HepG2 (cell line): ENCODE results near the gene KLF16. TPM values are rescaled to one million over a fixed set of nuclear protein-coding genes. Genes with fewer than 3 reads are reported as not detected.
A peak's percentile ranks its signal among the peaks of the same experiment; 100 is the strongest.

Source experiments
- AGO1 ChIP-seq: fragments of 200-400 bp; formaldehyde crosslinking; IDR thresholded peaks from 2 replicates; pipeline ENCODE4 v1.6.1; 2017; ENCODE audit warnings: mild to moderate bottlenecking, low read depth, low read length, moderate library complexity; ENCODE audit not compliant: poor library complexity, severe bottlenecking
- CTCF ChIP-seq: sonication (generic); formaldehyde crosslinking; IDR thresholded peaks from 2 replicates; pipeline ENCODE4 v1.5.0; 2020; ENCODE audit warnings: mild to moderate bottlenecking, missing genetic modification reagents, moderate library complexity
- DMAP1 ChIP-seq: IDR thresholded peaks from 2 replicates; pipeline ENCODE4 v1.6.1; 2016
- ELF1 ChIP-seq: sonication (generic); formaldehyde crosslinking; IDR thresholded peaks from 2 replicates; pipeline ENCODE4 v1.4.0; 2020; ENCODE audit warnings: missing genetic modification reagents
- HOXA9 ChIP-seq: sonication (generic); formaldehyde crosslinking; IDR thresholded peaks from 2 replicates; pipeline ENCODE4 v1.8.1; 2022; ENCODE audit warnings: missing genetic modification reagents, mild to moderate bottlenecking, moderate library complexity, borderline replicate concordance
- ISL2 ChIP-seq: sonication (generic); formaldehyde crosslinking; IDR thresholded peaks from 2 replicates; pipeline ENCODE4 v1.5.0; 2020; ENCODE audit warnings: missing genetic modification reagents
- LCORL ChIP-seq, 2 experiments: fragments of 450-650 bp in 1 of 2; sonication (generic) in 1 of 2; formaldehyde crosslinking in 1 of 2; IDR thresholded peaks; 2 replicates each; pipeline versions ENCODE4 v1.5.0 to v1.6.1; 2017 to 2020; ENCODE audit warnings: antibody characterized with exemption in 1 of 2, missing genetic modification reagents in 1 of 2
- MED1 ChIP-seq: sonication (generic); formaldehyde crosslinking; IDR thresholded peaks from 2 replicates; pipeline ENCODE4 v1.4.0; 2020; ENCODE audit warnings: missing genetic modification reagents
- MLX ChIP-seq: IDR thresholded peaks from 2 replicates; pipeline ENCODE4 v1.6.1; 2016
- MXI1 ChIP-seq: IDR thresholded peaks from 3 replicates; pipeline ENCODE4 v1.6.1; 2012; ENCODE audit warnings: low read depth, low read length, inconsistent platforms, borderline replicate concordance
- POLR2G ChIP-seq: fragments of 200-400 bp; formaldehyde crosslinking; IDR thresholded peaks from 2 replicates; pipeline ENCODE4 v1.6.1; 2018; ENCODE audit warnings: mild to moderate bottlenecking, low read depth, low read length, moderate library complexity
- RFX1 ChIP-seq: fragments of 450-650 bp; IDR thresholded peaks from 2 replicates; pipeline ENCODE4 v1.6.1; 2017
- SOX6 ChIP-seq, 2 experiments: fragments of 450-650 bp in 1 of 2; sonication (generic) in 1 of 2; formaldehyde crosslinking in 1 of 2; IDR thresholded peaks; 2 replicates each; pipeline versions ENCODE4 v1.4.0 to v1.6.1; 2017 to 2020; ENCODE audit warnings: antibody characterized with exemption in 1 of 2, mild to moderate bottlenecking in 1 of 2, missing genetic modification reagents in 1 of 2
- TARDBP ChIP-seq: sonication (generic); formaldehyde crosslinking; IDR thresholded peaks from 2 replicates; pipeline ENCODE4 v1.8.0; 2022; ENCODE audit warnings: mild to moderate bottlenecking, missing genetic modification reagents
- TEAD2 ChIP-seq: sonication (generic); formaldehyde crosslinking; IDR thresholded peaks from 2 replicates; pipeline ENCODE4 v1.9.0; 2021; ENCODE audit warnings: missing genetic modification reagents
- ZBTB37 ChIP-seq: sonication (generic); formaldehyde crosslinking; IDR thresholded peaks from 2 replicates; pipeline ENCODE4 v1.4.0; 2020; ENCODE audit warnings: mild to moderate bottlenecking, missing genetic modification reagents
- ZEB1 ChIP-seq: IDR thresholded peaks from 2 replicates; pipeline ENCODE4 v1.6.1; 2012; ENCODE audit warnings: mild to moderate bottlenecking, low read depth, inconsistent platforms; ENCODE audit not compliant: insufficient replicate concordance
- ZNF317 ChIP-seq: sonication (generic); formaldehyde crosslinking; IDR thresholded peaks from 2 replicates; pipeline ENCODE4 v1.5.0; 2020; ENCODE audit warnings: mild to moderate bottlenecking, missing genetic modification reagents
- ZNF343 ChIP-seq: sonication (generic); formaldehyde crosslinking; IDR thresholded peaks from 2 replicates; pipeline ENCODE4 v1.4.0; 2020; ENCODE audit warnings: mild to moderate bottlenecking, missing genetic modification reagents
- ZNF350 ChIP-seq: sonication (generic); formaldehyde crosslinking; IDR thresholded peaks from 2 replicates; pipeline ENCODE4 v1.4.0; 2020; ENCODE audit warnings: mild to moderate bottlenecking, low read depth, missing genetic modification reagents, borderline replicate concordance
- ZNF414 ChIP-seq: sonication (generic); formaldehyde crosslinking; IDR thresholded peaks from 2 replicates; pipeline ENCODE4 v1.5.0; 2020; ENCODE audit warnings: missing genetic modification reagents
- ZNF44 ChIP-seq: sonication (generic); formaldehyde crosslinking; IDR thresholded peaks from 2 replicates; pipeline ENCODE4 v1.5.1; 2020; ENCODE audit warnings: mild to moderate bottlenecking, missing genetic modification reagents
- ZNF446 ChIP-seq: sonication (generic); formaldehyde crosslinking; IDR thresholded peaks from 2 replicates; pipeline ENCODE4 v1.5.0; 2020; ENCODE audit warnings: mild to moderate bottlenecking, missing genetic modification reagents
- ZNF570 ChIP-seq: sonication (generic); formaldehyde crosslinking; IDR thresholded peaks from 2 replicates; pipeline ENCODE4 v1.4.0; 2020; ENCODE audit warnings: mild to moderate bottlenecking, missing genetic modification reagents, borderline replicate concordance
- ZNF788 ChIP-seq: sonication (generic); formaldehyde crosslinking; IDR thresholded peaks from 2 replicates; pipeline ENCODE4 v1.5.0; 2020; ENCODE audit warnings: mild to moderate bottlenecking, missing genetic modification reagents, borderline replicate concordance
- polyA plus RNA-seq, 8 experiments: library from polyadenylated mRNA; depleted of rRNA in 3 of 8; stranded (reverse) in 7 of 8; unstranded in 1 of 8; fragments of >200 nt; fragmentation: Illumina TruSeq in 4 of 8; extraction: Trizol in 4 of 8; gene quantifications; 2 replicates each; pipeline versions ENCODE4 v1.2.1 to v1.2.3, GENCODE V29; 2011 to 2016; ENCODE audit warnings: low read depth in 4 of 8, missing spikeins in 1 of 8, mixed read lengths in 1 of 8; ENCODE audit not compliant: insufficient read depth in 1 of 8
- total RNA-seq, 5 experiments: library from RNA; depleted of rRNA; stranded (reverse); fragments of >200 nt; fragmentation: Illumina TruSeq; extraction: Trizol; gene quantifications; 2 replicates each; pipeline ENCODE4 v1.2.3, GENCODE V29; 2016; ENCODE audit warnings: low read depth in 1 of 5

KLF16 gene
- total and polyA plus RNA-seq, 2 of the 13 experiments (the other 11 are each of a cell fraction or from before 2014, with no cell fraction given): 3.5 to 6.7 TPM

- TF ChIP-seq SOX6 (IDR thresholded peaks at IDR 0.05): no peak
- TF ChIP-seq SOX6 (CRISPR knock-in tag; IDR thresholded peaks at IDR 0.05): peak; percentile 23; the same call in 1 of the 2 replicates
- TF ChIP-seq ZNF44 (CRISPR knock-in tag): no peak
- 0 out of 2 replicates have a peak, but pooled peaks have one; percentile 31 for TF ChIP-seq ISL2 (CRISPR knock-in tag)
- peak; percentile 66 for TF ChIP-seq TARDBP (CRISPR knock-in tag)
- peak; percentile 50 for TF ChIP-seq AGO1
- no peak for TF ChIP-seq ZNF446 (CRISPR knock-in tag)
- TF ChIP-seq HOXA9 (CRISPR knock-in tag): no peak
- TF ChIP-seq CTCF (CRISPR knock-in tag): peak; percentile 32; the same call in 1 of the 2 replicates
- peak; percentile 66; the same call in 1 of the 2 replicates for TF ChIP-seq ZNF317 (CRISPR knock-in tag)
- TF ChIP-seq MED1: 0 out of 2 replicates have a peak, but pooled peaks have one; percentile 0
- TF ChIP-seq ZNF788 (CRISPR knock-in tag): peak; percentile 44; the same call in 1 of the 2 replicates
- TF ChIP-seq ZBTB37 (CRISPR knock-in tag): peak; percentile 52; the same call in 1 of the 2 replicates
- TF ChIP-seq ZNF570 (CRISPR knock-in tag): no peak
- no peak for TF ChIP-seq RFX1
- peak; percentile 26; the same call in 1 of the 2 replicates for TF ChIP-seq POLR2G
- peak; percentile 59; the same call in 1 of the 2 replicates for TF ChIP-seq DMAP1
- TF ChIP-seq LCORL (IDR thresholded peaks at IDR 0.05): no peak
- TF ChIP-seq LCORL (CRISPR knock-in tag; IDR thresholded peaks at IDR 0.05): peak; percentile 91
- TF ChIP-seq MLX: no peak
- TF ChIP-seq ZNF350 (CRISPR knock-in tag): peak; percentile 68; the same call in 1 of the 2 replicates
- TF ChIP-seq ZNF414: 0 out of 2 replicates have a peak, but pooled peaks have one; percentile 60
- TF ChIP-seq ZNF343 (CRISPR knock-in tag): 0 out of 2 replicates have a peak, but pooled peaks have one; percentile 56
- TF ChIP-seq ZEB1: peak; percentile 6
- TF ChIP-seq TEAD2 (CRISPR knock-in tag): no peak
- peak; percentile 59; the same call in 1 of the 2 replicates for TF ChIP-seq ELF1 (CRISPR knock-in tag)
- TF ChIP-seq MXI1: peak; percentile 22; the same call in 1 of the 3 replicates
Measured at GRCh38 chr19:1907563-1908363, 44.4 kb upstream of the KLF16 start (continued).
